ENCODE data around the gene RARS2. TPM values are rescaled to one million over a fixed set of nuclear protein-coding genes. Genes with fewer than 3 reads are reported as not detected.

RARS2 gene
- total and polyA plus RNA-seq, 2 donors = 24.8 to 65.7 TPM

- no peak overlapping the region for H3K27ac ChIP-seq (ENCODE audit: low read depth)
- H3K4me1 ChIP-seq (ENCODE audit: insufficient read depth) = no peaks in the 10 kb centered on the region
- no peaks in the 10 kb centered on the region for H3K36me3 ChIP-seq (ENCODE audit: insufficient read depth)
- DNase-seq (ENCODE audit: extremely low spot score) = no peak
- no peak overlapping the region for H3K4me3 ChIP-seq (ENCODE audit: low read depth, low read length)
- WGBS = 94% methylated on average over 1 of the region's 1 CpG
These were observed 10.8 kb upstream of the RARS2 start for GRCh38 chr6:87600576-87600975.

GRCh38 chr6:87590990-87591389, 1.2 kb upstream of the RARS2 start:
- DNase-seq (ENCODE audit: extremely low spot score) = no peak
- Histone ChIP-seq H3K4me3 (ENCODE audit: low read depth, low read length) (peak overlapping the region; percentile 77), H3K4me1 (ENCODE audit: insufficient read depth) (peaks cover 4% of the 10 kb centered on the region), H3K27ac (ENCODE audit: low read depth) (no peak overlapping the region), H3K36me3 (ENCODE audit: insufficient read depth) (peaks cover 3% of the 10 kb centered on the region)
- 63% methylated on average over 4 of the region's 4 CpGs for WGBS

- H3K36me3 ChIP-seq (ENCODE audit: insufficient read depth) = peaks cover 3% of the 10 kb centered on the region
- no peak for DNase-seq (ENCODE audit: extremely low spot score)
- peak overlapping the region; percentile 77 for H3K4me3 ChIP-seq (ENCODE audit: low read depth, low read length)
- 2% methylated on average over 11 of the region's 11 CpGs for WGBS
- no peak overlapping the region for H3K27ac ChIP-seq (ENCODE audit: low read depth)
- peaks cover 4% of the 10 kb centered on the region for H3K4me1 ChIP-seq (ENCODE audit: insufficient read depth)
These were observed 662 bp upstream of the RARS2 start for GRCh38 chr6:87590417-87590880.

- H3K27ac ChIP-seq (ENCODE audit: low read depth) = no peak overlapping the region
- H3K36me3 ChIP-seq (ENCODE audit: insufficient read depth) = peaks cover 3% of the 10 kb centered on the region
- peaks cover 4% of the 10 kb centered on the region for H3K4me1 ChIP-seq (ENCODE audit: insufficient read depth)
- DNase-seq (ENCODE audit: extremely low spot score) = no peak
- peak overlapping the region; percentile 77 for H3K4me3 ChIP-seq (ENCODE audit: low read depth, low read length)
- WGBS = 18% methylated on average over 10 of the region's 10 CpGs
These were observed 905 bp downstream of the RARS2 start for GRCh38 chr6:87588756-87589407.

GRCh38 chr6:87586371-87587077, 3.3 kb downstream of the RARS2 start:
- Histone ChIP-seq H3K4me3 (ENCODE audit: low read depth, low read length) (no peak overlapping the region), H3K4me1 (ENCODE audit: insufficient read depth) (peaks cover 4% of the 10 kb centered on the region)
- no peak for DNase-seq (ENCODE audit: extremely low spot score)

GRCh38 chr6:87583822-87584221, 6.0 kb downstream of the RARS2 start:
- H3K36me3 ChIP-seq (ENCODE audit: insufficient read depth) = peaks cover 2% of the 10 kb centered on the region

More at GRCh38 chr6:87586371-87587077, 3.3 kb downstream of the RARS2 start:
- H3K36me3 ChIP-seq (ENCODE audit: insufficient read depth) = peaks cover 2% of the 10 kb centered on the region
- no peak overlapping the region for H3K27ac ChIP-seq (ENCODE audit: low read depth)
- WGBS = 96% methylated on average over 8 of the region's 8 CpGs

GRCh38 chr6:87575423-87575822, 14.4 kb downstream of the RARS2 start:
- Histone ChIP-seq H3K4me3 (ENCODE audit: low read depth, low read length) (no peak overlapping the region), H3K27ac (ENCODE audit: low read depth) (no peak overlapping the region), H3K36me3 (ENCODE audit: insufficient read depth) (no peaks in the 10 kb centered on the region), H3K4me1 (ENCODE audit: insufficient read depth) (no peaks in the 10 kb centered on the region)
- DNase-seq (ENCODE audit: extremely low spot score) = no peak
- WGBS = 62% methylated on average over 2 of the region's 2 CpGs

More at GRCh38 chr6:87583822-87584221, 6.0 kb downstream of the RARS2 start:
- peaks cover 3% of the 10 kb centered on the region for H3K4me1 ChIP-seq (ENCODE audit: insufficient read depth)
- WGBS = 88% methylated on average over 4 of the region's 4 CpGs
- H3K4me3 ChIP-seq (ENCODE audit: low read depth, low read length) = no peak overlapping the region
- DNase-seq (ENCODE audit: extremely low spot score) = no peak
- no peak overlapping the region for H3K27ac ChIP-seq (ENCODE audit: low read depth)

GRCh38 chr6:87574237-87574804, 15.5 kb downstream of the RARS2 start:
- no peak for DNase-seq (ENCODE audit: extremely low spot score)
- H3K4me1 ChIP-seq (ENCODE audit: insufficient read depth) = no peaks in the 10 kb centered on the region
- H3K36me3 ChIP-seq (ENCODE audit: insufficient read depth) = no peaks in the 10 kb centered on the region
- 36% methylated on average over 2 of the region's 2 CpGs for WGBS
- no peak overlapping the region for H3K27ac ChIP-seq (ENCODE audit: low read depth)
- H3K4me3 ChIP-seq (ENCODE audit: low read depth, low read length) = no peak overlapping the region

GRCh38 chr6:87573307-87574024, 16.3 kb downstream of the RARS2 start:
- DNase-seq (ENCODE audit: extremely low spot score) = no peak
- WGBS = 94% methylated on average over 5 of the region's 5 CpGs
- Histone ChIP-seq H3K4me3 (ENCODE audit: low read depth, low read length) (no peak overlapping the region), H3K4me1 (ENCODE audit: insufficient read depth) (no peaks in the 10 kb centered on the region), H3K27ac (ENCODE audit: low read depth) (no peak overlapping the region), H3K36me3 (ENCODE audit: insufficient read depth) (no peaks in the 10 kb centered on the region)

- 91% methylated on average over 3 of the region's 3 CpGs for WGBS
- Histone ChIP-seq H3K27ac (ENCODE audit: low read depth) (no peak overlapping the region), H3K4me1 (ENCODE audit: insufficient read depth) (no peaks in the 10 kb centered on the region), H3K4me3 (ENCODE audit: low read depth, low read length) (no peak overlapping the region), H3K36me3 (ENCODE audit: insufficient read depth) (no peaks in the 10 kb centered on the region)
- no peak for DNase-seq (ENCODE audit: extremely low spot score)
These were observed 16.9 kb downstream of the RARS2 start for GRCh38 chr6:87572883-87573282.

- 42% methylated on average over 4 of the region's 4 CpGs for WGBS
- no peaks in the 10 kb centered on the region for H3K4me1 ChIP-seq (ENCODE audit: insufficient read depth)
- no peak overlapping the region for H3K4me3 ChIP-seq (ENCODE audit: low read depth, low read length)
- DNase-seq (ENCODE audit: extremely low spot score) = no peak
- H3K27ac ChIP-seq (ENCODE audit: low read depth) = no peak overlapping the region
- no peaks in the 10 kb centered on the region for H3K36me3 ChIP-seq (ENCODE audit: insufficient read depth)
These were observed 17.8 kb downstream of the RARS2 start for GRCh38 chr6:87572021-87572420.

- no peak overlapping the region for H3K4me3 ChIP-seq (ENCODE audit: low read depth, low read length)
- 60% methylated on average over 1 of the region's 1 CpG for WGBS
- no peak for DNase-seq (ENCODE audit: extremely low spot score)
- peaks cover 2% of the 10 kb centered on the region for H3K36me3 ChIP-seq (ENCODE audit: insufficient read depth)
- no peak overlapping the region for H3K27ac ChIP-seq (ENCODE audit: low read depth)
- no peaks in the 10 kb centered on the region for H3K4me1 ChIP-seq (ENCODE audit: insufficient read depth)
These were observed 28.8 kb downstream of the RARS2 start for GRCh38 chr6:87561017-87561416.

GRCh38 chr6:87558446-87558845, 31.3 kb downstream of the RARS2 start:
- H3K27ac ChIP-seq (ENCODE audit: low read depth) = no peak overlapping the region
- H3K4me3 ChIP-seq (ENCODE audit: low read depth, low read length) = no peak overlapping the region
- H3K36me3 ChIP-seq (ENCODE audit: insufficient read depth) = peaks cover 2% of the 10 kb centered on the region
- no peaks in the 10 kb centered on the region for H3K4me1 ChIP-seq (ENCODE audit: insufficient read depth)
- DNase-seq (ENCODE audit: extremely low spot score) = no peak

Data from urinary bladder (tissue), 4 donors.